Measurements from ENCODE around the gene CCDC51.

CCDC51 gene

DNA sequence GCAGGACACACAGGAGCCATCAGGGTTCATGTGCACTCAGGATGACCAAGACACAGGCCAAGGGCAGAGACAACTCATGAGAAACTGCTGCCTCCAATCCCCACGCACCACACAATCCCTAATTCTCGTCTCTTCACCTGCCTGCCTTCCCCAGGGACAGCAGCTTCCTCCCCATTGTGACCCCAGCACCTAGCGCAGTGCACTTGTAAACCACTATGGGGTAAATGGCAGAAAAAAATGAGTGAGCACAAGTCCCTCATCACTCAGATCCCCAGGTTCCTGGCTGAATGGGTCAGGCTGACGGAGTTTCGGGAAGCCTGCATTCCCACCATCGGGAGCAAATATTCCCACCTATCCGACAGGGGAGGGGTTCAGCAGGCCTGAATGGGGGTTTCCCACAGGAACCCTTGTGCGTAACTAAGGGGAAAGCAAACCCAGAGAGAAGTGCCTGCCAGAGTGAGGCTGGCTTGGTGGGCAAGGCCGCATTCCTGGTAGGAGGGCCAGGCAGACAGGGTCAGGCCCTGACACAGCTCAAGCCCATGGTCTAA is 28.8 kb downstream of the CCDC51 start:
- no peak for DNase-seq (ENCODE audit: low read depth)
- no peak for TF ChIP-seq CTCF (IDR thresholded peaks at IDR 0.05; ENCODE audit: low read length, missing control alignments)

GRCh38 chr3:48410205-48411040 is 29.5 kb downstream of the CCDC51 start:
- H3K4me3 ChIP-seq (replicated peaks; ENCODE audit: low read depth, low read length): no peak overlapping the region
- TF ChIP-seq CTCF (IDR thresholded peaks at IDR 0.05; ENCODE audit: low read length, missing control alignments): no peak
- DNase-seq (ENCODE audit: low read depth): no peak

More for the DNA sequence above, 28.8 kb downstream of the CCDC51 start:
- H3K4me3 ChIP-seq (replicated peaks; ENCODE audit: low read depth, low read length): no peak overlapping the region

DNA sequence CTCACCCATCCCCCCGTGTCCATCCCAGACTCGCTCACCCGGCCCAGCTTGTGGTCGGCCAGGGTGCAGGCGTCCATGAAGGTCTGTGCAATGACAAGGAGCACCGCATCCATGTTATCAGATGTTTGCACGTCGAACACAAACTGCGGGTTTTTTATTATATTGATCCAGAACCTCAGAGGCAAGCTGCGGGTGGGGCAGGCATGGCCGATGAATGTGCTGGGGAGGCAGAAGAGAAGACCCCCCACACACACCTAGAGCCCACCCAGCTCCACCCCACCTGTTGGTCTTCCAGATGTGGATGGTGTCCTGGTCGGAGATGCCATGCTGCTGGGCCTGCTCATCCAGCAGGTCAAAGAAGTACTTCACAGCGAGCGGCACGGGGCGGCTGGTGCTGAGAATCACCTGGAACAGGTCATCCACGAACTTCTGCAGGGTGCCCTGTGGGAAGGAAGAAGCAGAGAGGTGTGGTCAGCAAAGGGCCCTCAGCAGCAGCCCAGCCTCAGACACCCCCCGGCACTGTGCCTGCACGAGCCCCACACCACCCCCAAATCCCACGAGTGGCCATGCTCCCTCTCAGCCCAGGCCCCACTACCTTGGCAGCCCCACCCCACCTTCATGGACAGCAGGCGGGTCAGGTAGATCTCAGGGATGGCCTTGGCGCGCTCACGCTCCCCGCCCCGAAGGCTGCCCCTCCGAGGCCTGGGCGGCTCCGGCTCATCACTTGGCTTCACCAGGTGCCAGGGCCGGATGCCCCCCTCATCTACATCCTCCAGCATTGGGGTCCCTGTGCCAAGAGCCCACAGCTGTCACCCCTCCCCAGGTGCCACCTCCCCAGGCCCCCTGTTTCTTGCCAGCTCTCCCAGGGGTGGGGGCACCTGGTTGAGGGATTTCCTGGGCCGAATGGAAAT is 30.4 kb downstream of the CCDC51 start:
- DNase-seq (ENCODE audit: low read depth): no peak
- H3K4me3 ChIP-seq (replicated peaks; ENCODE audit: low read depth, low read length): no peak overlapping the region
- TF ChIP-seq CTCF (IDR thresholded peaks at IDR 0.05; ENCODE audit: low read length, missing control alignments): no peak

DNA sequence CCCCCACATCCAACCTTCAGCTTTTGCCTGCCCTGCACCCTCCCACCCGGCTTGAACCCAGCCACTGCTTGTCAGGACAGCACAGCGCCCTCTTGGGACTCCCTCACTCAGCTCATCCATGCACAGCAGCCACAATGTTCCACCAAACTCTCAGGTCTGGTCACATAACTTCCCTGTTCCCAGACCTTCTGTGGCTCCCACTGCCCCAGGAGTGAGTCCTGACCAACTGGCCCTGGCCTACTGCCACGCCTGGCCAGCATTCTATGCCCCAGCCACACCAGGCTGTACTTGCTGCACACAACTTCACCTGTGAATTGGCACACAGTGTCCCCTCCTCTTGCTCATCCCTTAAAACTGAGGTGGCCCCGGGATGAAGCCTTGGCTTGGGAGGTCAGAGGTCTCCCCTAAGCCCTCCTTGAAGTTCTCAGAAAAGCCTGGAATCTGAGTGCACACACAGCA is 31.1 kb downstream of the CCDC51 start:
- no peak overlapping the region for H3K4me3 ChIP-seq (replicated peaks; ENCODE audit: low read depth, low read length)
- DNase-seq (ENCODE audit: low read depth): no peak
- TF ChIP-seq CTCF (IDR thresholded peaks at IDR 0.05; ENCODE audit: low read length, missing control alignments): peak; percentile 6

DNA sequence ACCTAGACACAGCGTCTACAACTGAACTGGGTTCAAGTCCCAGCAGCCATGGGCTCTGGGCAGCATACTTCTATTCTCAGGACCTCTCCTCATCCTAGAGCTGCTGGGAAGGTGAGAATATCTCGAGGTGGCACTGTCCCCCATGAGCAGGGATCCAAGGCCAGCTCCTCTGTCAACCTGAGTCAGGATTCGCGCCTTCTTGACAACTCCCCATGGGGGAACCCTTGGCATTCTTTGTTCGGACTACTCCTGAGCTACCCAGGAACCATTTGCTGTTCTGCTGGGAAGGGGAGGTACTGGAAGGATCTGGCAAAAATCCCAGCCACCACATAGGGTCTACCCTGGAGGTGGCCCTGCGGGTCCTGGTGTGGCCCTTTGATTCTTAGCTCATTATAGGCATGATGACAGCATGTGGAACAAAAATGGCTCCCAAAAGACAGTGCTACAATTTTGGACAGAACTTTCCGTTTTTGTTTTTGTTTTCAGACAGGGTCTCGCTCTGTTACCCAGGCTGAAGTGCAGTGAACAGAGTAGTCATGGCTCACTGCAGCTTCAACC is 32.3 kb downstream of the CCDC51 start:
- DNase-seq (ENCODE audit: low read depth): no peak
- no peak for TF ChIP-seq CTCF (IDR thresholded peaks at IDR 0.05; ENCODE audit: low read length, missing control alignments)
- H3K4me3 ChIP-seq (replicated peaks; ENCODE audit: low read depth, low read length): no peak overlapping the region

All from fibroblast of pulmonary artery (primary cell).